GM21619 (cell line): ENCODE data around the gene DERA.
"Not testable (repeated sequence)": the region's sequence is repeated elsewhere in the genome, so short reads cannot be mapped to it uniquely, and the experiment has no call there.

ENCODE experiments used
- ATAC-seq: cut with Tn5 transposase; IDR thresholded peaks from one replicate; pipeline ENCODE4 v1.9.1; 2021; ENCODE audit not compliant: unreplicated experiment

DERA gene

GRCh38 chr12:15997910-15998309 is 86.8 kb downstream of the DERA start:
- ATAC-seq = no peak

GRCh38 chr12:16002880-16003279 is 91.7 kb downstream of the DERA start:
- ATAC-seq = no peak

GRCh38 chr12:16003460-16003859 is 92.3 kb downstream of the DERA start:
- no peak for ATAC-seq

GRCh38 chr12:16006752-16007151 is 95.6 kb downstream of the DERA start:
- no peak for ATAC-seq

- no peak for ATAC-seq
These were observed 97.3 kb downstream of the DERA start for GRCh38 chr12:16008421-16008824.

- no peak for ATAC-seq
These were observed 101.0 kb downstream of the DERA start for GRCh38 chr12:16012117-16012516.

- not testable (repeated sequence) for ATAC-seq
These were observed 102.6 kb downstream of the DERA start for GRCh38 chr12:16013722-16014121.

- not testable (repeated sequence) for ATAC-seq
These were observed 103.3 kb downstream of the DERA start for GRCh38 chr12:16014394-16014793.

- no peak for ATAC-seq
These were observed 105.6 kb downstream of the DERA start for GRCh38 chr12:16016748-16017147.

- ATAC-seq = no peak
These were observed 107.2 kb downstream of the DERA start for GRCh38 chr12:16018306-16018705.

- ATAC-seq = no peak
These were observed 108.0 kb downstream of the DERA start for GRCh38 chr12:16019136-16019535.

GRCh38 chr12:16020031-16020430 is 108.9 kb downstream of the DERA start:
- ATAC-seq = no peak

- ATAC-seq = no peak
These were observed 109.9 kb downstream of the DERA start for GRCh38 chr12:16021026-16021425.

GRCh38 chr12:16021676-16022075 is 110.5 kb downstream of the DERA start:
- no peak for ATAC-seq

GRCh38 chr12:16027002-16027401 is 115.9 kb downstream of the DERA start:
- ATAC-seq = no peak

- no peak for ATAC-seq
These were observed 119.6 kb downstream of the DERA start for GRCh38 chr12:16030744-16031143.

GRCh38 chr12:16034136-16034817 is 123.1 kb downstream of the DERA start:
- no peak for ATAC-seq

GRCh38 chr12:16036073-16036472 is 124.9 kb downstream of the DERA start:
- ATAC-seq = no peak

GRCh38 chr12:16037533-16037932 is 126.4 kb downstream of the DERA start:
- no peak for ATAC-seq

GRCh38 chr12:16043480-16043879 is 132.3 kb downstream of the DERA start:
- ATAC-seq = no peak

GRCh38 chr12:16046266-16046665 is 135.1 kb downstream of the DERA start:
- ATAC-seq = no peak

GRCh38 chr12:16048511-16048910 is 137.4 kb downstream of the DERA start:
- ATAC-seq = no peak

- no peak for ATAC-seq
These were observed 145.8 kb downstream of the DERA start for GRCh38 chr12:16056910-16057309.
